ENCODE measurements around the gene FAF2.

- TF ChIP-seq POLR2AphosphoS5 (IDR thresholded peaks at IDR 0.05; ENCODE audit: low read depth) (no peak), CTCF (IDR thresholded peaks at IDR 0.05; ENCODE audit: insufficient read depth, low read length) (no peak), GABPA (IDR thresholded peaks at IDR 0.05; ENCODE audit: low read depth) (no peak), SPI1 (IDR thresholded peaks at IDR 0.05; ENCODE audit: borderline replicate concordance, low read depth) (no peak)
Observed at GRCh38 chr5:176425791-176426190, 22.4 kb upstream of the FAF2 start.

Measured in HL-60 (cell line).